NT2/D1 (cell line): Measurements from ENCODE around the gene HERC6.

Experiments used
- SUZ12 ChIP-seq: IDR thresholded peaks from 2 replicates; pipeline ENCODE4 v1.6.1; 2011; ENCODE audit not compliant: insufficient read length, insufficient read depth; ENCODE audit errors: extremely low read depth
- YY1 ChIP-seq: IDR thresholded peaks from 2 replicates; pipeline ENCODE4 v1.6.1; 2011; ENCODE audit not compliant: insufficient read length, insufficient read depth
- ZNF274 ChIP-seq: IDR thresholded peaks from 2 replicates; pipeline ENCODE4 v1.6.1; 2011; ENCODE audit warnings: mild to moderate bottlenecking, low read depth, low read length

- no peak for TF ChIP-seq ZNF274
- no peak for TF ChIP-seq YY1
- no peak for TF ChIP-seq SUZ12
Measured at GRCh38 chr4:88465653-88466192, 87.1 kb downstream of the HERC6 start.
